KMS-11 (cell line): ENCODE data around the gene KIAA1328.

ENCODE experiments used
- H2AFZ ChIP-seq: fragments of 200-600 bp; sonication (generic); 2 replicates; pipeline ENCODE4 v1.6.1; 2016; ENCODE audit warnings: antibody characterized with exemption, mixed run types, low read depth
- H3K27ac ChIP-seq: fragments of 200-600 bp; sonication (generic); 2 replicates; pipeline ENCODE4 v1.6.1; 2016; ENCODE audit warnings: mild to moderate bottlenecking, mixed run types
- H3K27me3 ChIP-seq: fragments of 200-600 bp; sonication (generic); 2 replicates; pipeline ENCODE4 v1.6.1; 2017; ENCODE audit warnings: mild to moderate bottlenecking, low read depth, mixed run types, moderate library complexity; ENCODE audit not compliant: insufficient read depth
- H3K36me3 ChIP-seq: fragments of 200-600 bp; sonication (generic); 2 replicates; pipeline ENCODE4 v1.6.1; 2017; ENCODE audit warnings: mild to moderate bottlenecking, mixed run types; ENCODE audit not compliant: insufficient read depth
- H3K4me1 ChIP-seq: fragments of 200-600 bp; sonication (generic); 2 replicates; pipeline ENCODE4 v1.6.1; 2016; ENCODE audit warnings: mild to moderate bottlenecking, low read depth, mixed run types; ENCODE audit not compliant: poor library complexity, severe bottlenecking
- H3K4me2 ChIP-seq: fragments of 200-600 bp; sonication (generic); 2 replicates; pipeline ENCODE4 v1.7.0; 2016; ENCODE audit warnings: mild to moderate bottlenecking, mixed run types
- H3K4me3 ChIP-seq: fragments of 200-600 bp; sonication (generic); IDR thresholded peaks from 2 replicates; pipeline ENCODE4 v1.6.1; 2017; ENCODE audit warnings: low read depth, low read length, mixed read lengths; ENCODE audit not compliant: insufficient read depth
- H3K79me2 ChIP-seq: fragments of 200-600 bp; sonication (generic); 2 replicates; pipeline ENCODE4 v1.6.1; 2016; ENCODE audit warnings: low read depth, mixed run types; ENCODE audit not compliant: insufficient read depth
- H3K9ac ChIP-seq: fragments of 200-600 bp; sonication (generic); 2 replicates; pipeline ENCODE4 v1.6.1; 2016; ENCODE audit warnings: mild to moderate bottlenecking, mixed run types
- H4K20me1 ChIP-seq: fragments of 200-600 bp; sonication (generic); 2 replicates; pipeline ENCODE4 v1.6.1; 2016; ENCODE audit warnings: mild to moderate bottlenecking, mixed run types; ENCODE audit not compliant: insufficient read depth
- CTCF ChIP-seq: fragments of 200-600 bp; sonication (generic); conservative IDR thresholded peaks from 2 replicates; pipeline ENCODE4 v1.6.1; 2017; ENCODE audit warnings: low read depth, mild to moderate bottlenecking, antibody characterized with exemption, low read length, moderate library complexity, mixed read lengths

Gene KIAA1328

GRCh38 chr18:37138456-37138855 is 309.5 kb downstream of the KIAA1328 start:
- Histone ChIP-seq H3K4me2 (no peak overlapping the region), H3K4me1 (no peaks in the 10 kb centered on the region), H3K27ac (no peak overlapping the region), H4K20me1 (no peaks in the 10 kb centered on the region), H3K27me3 (no peaks in the 10 kb centered on the region), H3K79me2 (no peaks in the 10 kb centered on the region), H3K4me3 (no peak overlapping the region), H2AFZ (no peak overlapping the region), H3K9ac (no peak overlapping the region), H3K36me3 (no peaks in the 10 kb centered on the region)
- no peak for TF ChIP-seq CTCF

- no peak overlapping the region for H3K4me2 ChIP-seq
- no peak overlapping the region for H3K27ac ChIP-seq
- H3K4me1 ChIP-seq = no peaks in the 10 kb centered on the region
- H3K4me3 ChIP-seq = no peak overlapping the region
- H3K27me3 ChIP-seq = no peaks in the 10 kb centered on the region
- no peaks in the 10 kb centered on the region for H3K79me2 ChIP-seq
- H3K36me3 ChIP-seq = no peaks in the 10 kb centered on the region
- no peak overlapping the region for H2AFZ ChIP-seq
- TF ChIP-seq CTCF = no peak
- no peak overlapping the region for H3K9ac ChIP-seq
- H4K20me1 ChIP-seq = no peaks in the 10 kb centered on the region
Observed at GRCh38 chr18:37139876-37140275, 310.9 kb downstream of the KIAA1328 start.

- no peak overlapping the region for H3K27ac ChIP-seq
- H3K9ac ChIP-seq = no peak overlapping the region
- H2AFZ ChIP-seq = no peak overlapping the region
- H3K4me2 ChIP-seq = no peak overlapping the region
- H3K27me3 ChIP-seq = no peaks in the 10 kb centered on the region
- TF ChIP-seq CTCF = no peak
- no peaks in the 10 kb centered on the region for H3K79me2 ChIP-seq
- no peaks in the 10 kb centered on the region for H4K20me1 ChIP-seq
- H3K4me1 ChIP-seq = no peaks in the 10 kb centered on the region
- no peak overlapping the region for H3K4me3 ChIP-seq
- H3K36me3 ChIP-seq = no peaks in the 10 kb centered on the region
Observed at GRCh38 chr18:37144921-37145320, 316.0 kb downstream of the KIAA1328 start.

- H3K4me1 ChIP-seq = no peaks in the 10 kb centered on the region
- no peak overlapping the region for H3K4me3 ChIP-seq
- H3K4me2 ChIP-seq = no peak overlapping the region
- no peak overlapping the region for H3K27ac ChIP-seq
- no peak overlapping the region for H3K9ac ChIP-seq
- no peaks in the 10 kb centered on the region for H3K27me3 ChIP-seq
- no peak overlapping the region for H2AFZ ChIP-seq
- no peaks in the 10 kb centered on the region for H3K79me2 ChIP-seq
- no peaks in the 10 kb centered on the region for H4K20me1 ChIP-seq
- no peak for TF ChIP-seq CTCF
- no peaks in the 10 kb centered on the region for H3K36me3 ChIP-seq
Observed at GRCh38 chr18:37156330-37156942, 327.5 kb downstream of the KIAA1328 start.
